ENCODE data around the gene CPT1B.

The CPT1B gene

DNA sequence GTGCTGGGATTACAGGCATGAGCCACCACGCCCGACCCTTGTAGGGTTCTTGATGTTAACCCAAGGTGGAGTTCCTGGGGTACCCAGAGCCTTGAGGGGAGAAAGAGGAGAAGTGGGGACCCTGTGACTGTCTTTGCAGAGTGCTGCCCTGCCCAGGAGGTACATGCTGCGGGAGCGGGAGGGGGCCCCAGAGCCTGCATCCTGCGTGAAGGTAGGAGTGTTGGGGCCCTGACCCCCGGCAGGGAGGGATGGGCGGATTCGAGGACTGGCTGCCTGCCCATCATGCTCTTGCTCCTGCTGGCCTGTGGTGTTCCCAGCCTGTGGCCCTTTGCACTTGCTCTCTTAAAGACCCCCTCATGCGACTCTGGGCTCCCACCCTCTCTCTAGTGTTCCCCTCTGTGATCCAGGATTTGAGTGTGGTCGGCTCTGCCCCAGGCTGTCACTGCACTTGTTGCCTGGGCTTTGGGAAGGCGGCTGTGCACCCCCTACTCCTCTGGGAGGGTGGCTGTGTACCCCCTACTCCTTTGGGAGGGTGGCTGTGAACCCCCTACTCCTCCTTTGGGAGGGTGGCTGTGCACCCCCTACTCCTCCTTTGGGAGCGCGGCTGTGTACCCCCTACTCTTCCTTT is 57.3 kb downstream of the CPT1B start:
- no peak for TF ChIP-seq GATA3 (IDR thresholded peaks at IDR 0.05; ENCODE audit: low read depth, low read length)
- no peak for TF ChIP-seq GATA2 (IDR thresholded peaks at IDR 0.05; ENCODE audit: low read depth, low read length)

- TF ChIP-seq GATA2 (IDR thresholded peaks at IDR 0.05; ENCODE audit: low read depth, low read length) = no peak
- no peak for TF ChIP-seq GATA3 (IDR thresholded peaks at IDR 0.05; ENCODE audit: low read depth, low read length)
Observed at GRCh38 chr22:50519151-50519550, 59.1 kb downstream of the CPT1B start.

Measured in SH-SY5Y (cell line).